Ovary (tissue), 9 donors: ENCODE measurements around the gene GH2. TPM values are rescaled to one million over a fixed set of nuclear protein-coding genes. Genes with fewer than 3 reads are reported as not detected.
A peak's percentile ranks its signal among the peaks of the same experiment; 100 is the strongest.
"Not testable (repeated sequence)": the region's sequence is repeated elsewhere in the genome, so short reads cannot be mapped to it uniquely, and the experiment has no call there.

Experiments
- DNase-seq, 5 donors: peaks; one replicate each; pipeline ENCODE4 v3.0.0-alpha.2; 2019 to 2020
- H3K27ac ChIP-seq, 2 donors: fragments of 200-600 bp; one replicate each; pipeline versions ENCODE4 v1.5.1 to v1.8.0; 2019 to 2022
- H3K27me3 ChIP-seq: fragments of 200-600 bp; one replicate; pipeline ENCODE4 v1.8.0; 2022
- H3K36me3 ChIP-seq: fragments of 200-600 bp; sonication (generic); one replicate; pipeline ENCODE4 v1.5.1; 2019
- H3K4me1 ChIP-seq: one replicate; pipeline ENCODE4 v1.8.1; 2013; ENCODE audit warnings: mild to moderate bottlenecking, moderate library complexity; ENCODE audit not compliant: insufficient read depth
- H3K4me3 ChIP-seq: fragments of 200-600 bp; sonication (generic); one replicate; pipeline ENCODE4 v1.5.1; 2017
- H3K9me3 ChIP-seq, 2 donors: fragments of 200-600 bp in 1 of 2; sonication (generic) in 1 of 2; one replicate each; pipeline versions ENCODE4 v1.5.1 to v1.8.1; 2013 to 2019; ENCODE audit warnings: mild to moderate bottlenecking in 1 of 2, moderate library complexity in 1 of 2
- WGBS, 3 donors: extraction: QIAGEN DNeasy Blood & Tissue Kit in 1 of 3; methylation state at CpG; one replicate each; pipeline versions ENCODE4 v1.1.5 to v1.1.7; 2013 to 2017; 5-methylcytosine and 5-hydroxymethylcytosine counted together
- intact Hi-C, 4 donors: fragments of 100-400 bp; cut with DNase I; formaldehyde crosslinking; loops; one replicate each; pipeline versions ENCODE4 v1.11.0 to v1.15.1; 2022 to 2023
- polyA plus RNA-seq, 2 donors: library from polyadenylated mRNA; stranded (reverse); fragments of 200-250 nt in 1 of 2; fragments of 350-450 nt in 1 of 2; fragmentation: Illumina TruSeq in 1 of 2; extraction: RNeasy Lipid Tissue Mini Kit (QIAGEN cat#74804) in 1 of 2; gene quantifications; one replicate each; pipeline ENCODE4 v1.2.3, GENCODE V29; 2013 to 2014
- total RNA-seq, 7 donors: library from RNA; depleted of rRNA in 2 of 7; stranded (reverse); fragments of >200 nt in 2 of 7; fragmentation: NEBNext Ultra II Directional in 3 of 7; extraction: Animal tissue kit (Norgen Biotek cat#: 25700) in 3 of 7; gene quantifications; one replicate each; pipeline versions ENCODE4 v1.1.0 to v1.2.4, GENCODE V29; 2016 to 2023
- TF ChIP-seq, protein P1 (sequence below), 3 donors: fragments of 450-650 bp in 2 of 3; fragments of 200-600 bp in 1 of 3; IDR thresholded peaks; one replicate each; pipeline versions ENCODE4 v1.5.1 to v1.8.0; 2016 to 2022; ENCODE audit warnings: antibody characterized with exemption in 3 of 3, mild to moderate bottlenecking in 1 of 3
- donor health status: DM: no; HTN: no; CAD: no; lungs with moderate emphysema.
- donor health status: DM: no; HTN: no; CAD: no.
- donor health status: Bipolar disorder and iron deficiency.
- donor health status: DM: yes; HTN: yes; CAD: no.
- donor health status: DM: no; HTN: no; CAD: no.
- donor health status: DM: yes; HTN: yes; CAD: no.

Gene GH2
- total and polyA plus RNA-seq, 9 donors: not detected

DNA sequence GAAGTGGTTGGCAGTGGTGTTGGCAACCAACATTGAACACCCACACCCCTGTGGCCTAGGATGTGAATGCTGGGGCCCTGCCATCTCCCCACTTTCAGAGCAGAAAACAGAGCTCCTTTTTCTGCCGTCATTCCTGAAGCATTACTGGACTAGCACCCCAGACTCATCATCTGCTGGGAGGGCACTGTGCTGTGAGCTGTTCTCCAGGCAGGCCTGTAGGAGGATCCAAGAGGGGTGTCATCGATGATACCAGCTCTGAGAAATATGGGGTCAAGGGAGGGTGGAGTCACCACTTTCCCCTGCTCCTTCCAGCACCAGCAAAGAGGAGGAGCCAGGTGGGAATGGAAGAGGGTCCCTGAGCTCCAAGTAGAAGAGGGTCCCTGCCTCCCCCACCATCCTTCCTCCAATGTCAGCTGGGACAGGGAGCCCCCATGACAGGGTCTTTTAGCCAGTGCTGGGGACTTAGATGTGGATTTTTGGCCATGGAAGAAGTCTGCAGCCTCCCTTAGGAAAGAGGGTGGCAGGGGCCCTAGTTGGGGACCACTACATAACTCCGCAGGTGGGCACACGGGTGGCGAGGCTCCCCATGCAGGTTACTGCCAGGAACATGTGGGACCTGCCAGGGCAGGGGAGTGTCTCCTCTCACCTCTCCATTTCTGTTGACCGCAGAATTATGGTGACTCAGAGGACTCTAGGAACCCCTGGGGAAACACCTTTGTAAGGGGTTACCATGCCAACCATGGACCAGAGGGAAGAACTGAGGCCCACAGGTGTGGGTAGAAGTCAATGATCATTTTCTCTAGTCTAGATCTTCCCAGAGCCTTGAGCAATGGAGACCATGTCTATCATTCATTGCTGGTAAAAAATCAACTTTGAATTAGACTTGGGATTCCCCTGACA, 17.4 kb upstream of the GH2 start:
- H3K4me3 ChIP-seq, H3K9me3 ChIP-seq, DNase-seq, intact Hi-C loops, H3K4me1 ChIP-seq, H3K27me3 ChIP-seq, H3K36me3 ChIP-seq, H3K27ac ChIP-seq: not testable (repeated sequence)
- WGBS, 3 donors: 80 to 84% (median 82%) methylated on average over 6 of the region's 6 CpGs

GRCh38 chr17:63896524-63897354, 15.0 kb upstream of the GH2 start, which contains the start of gene CSH1:
TSS of gene CSH1 (minus strand) at chr17:63896574. CDS start at chr17:63896511, 63 bp downstream.
- H3K27ac ChIP-seq, H3K4me3 ChIP-seq, H3K4me1 ChIP-seq, H3K36me3 ChIP-seq, H3K27me3 ChIP-seq, intact Hi-C loops, H3K9me3 ChIP-seq: not testable (repeated sequence)
- WGBS, 3 donors: 82 to 93% (median 82%) methylated on average over 9 to 13 of the region's 14 CpGs
- DNase-seq: peak in 1 of 5 donors; percentile 7

DNA sequence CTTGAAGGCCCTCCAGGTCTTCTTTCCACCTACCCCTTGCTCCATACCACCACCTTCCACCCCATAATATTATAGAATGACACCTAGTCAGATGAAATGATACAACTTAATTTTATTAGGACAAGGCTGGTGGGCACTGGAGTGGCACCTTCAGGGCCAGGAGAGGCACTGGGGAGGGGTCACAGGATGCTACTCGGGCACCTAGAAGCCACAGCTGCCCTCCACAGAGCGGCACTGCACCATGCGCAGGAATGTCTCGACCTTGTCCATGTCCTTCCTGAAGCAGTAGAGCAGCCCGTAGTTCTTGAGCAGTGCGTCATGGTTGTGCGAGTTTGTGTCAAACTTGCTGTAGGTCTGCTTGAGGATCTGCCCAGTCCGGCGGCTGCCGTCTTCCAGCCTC, 13.1 kb upstream of the GH2 start:
- H3K36me3 ChIP-seq, H3K4me3 ChIP-seq, H3K27ac ChIP-seq, H3K27me3 ChIP-seq, H3K9me3 ChIP-seq, DNase-seq, intact Hi-C loops, H3K4me1 ChIP-seq: not testable (repeated sequence)
- WGBS, 3 donors: 88 to 94% (median 93%) methylated on average over 5 to 10 of the region's 10 CpGs

DNA sequence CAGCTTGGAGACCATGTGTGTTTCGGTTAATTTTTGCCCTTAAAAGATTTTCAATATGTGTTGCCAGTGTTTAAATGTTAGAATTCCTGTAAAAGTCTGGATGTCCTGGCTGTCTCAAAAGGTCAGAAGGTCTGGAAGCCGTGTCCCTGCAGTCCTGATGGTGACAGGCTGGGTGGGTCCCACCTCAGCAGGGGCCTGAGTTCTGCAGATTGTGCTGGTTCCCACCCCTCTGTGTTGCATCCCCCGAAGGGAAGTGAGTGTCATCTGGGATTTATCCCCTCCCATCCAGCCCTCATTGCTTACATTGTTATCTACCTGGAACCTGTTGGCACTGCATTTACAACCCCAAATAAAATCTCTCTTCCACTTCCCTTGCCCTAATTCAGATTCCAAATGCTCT, 12.3 kb upstream of the GH2 start:
- H3K27ac ChIP-seq, intact Hi-C loops, H3K4me1 ChIP-seq, H3K27me3 ChIP-seq, DNase-seq, H3K4me3 ChIP-seq, H3K9me3 ChIP-seq, H3K36me3 ChIP-seq: not testable (repeated sequence)
- 69 to 76% (median 73%) methylated on average over 2 to 3 of the region's 3 CpGs for WGBS, 3 donors

DNA sequence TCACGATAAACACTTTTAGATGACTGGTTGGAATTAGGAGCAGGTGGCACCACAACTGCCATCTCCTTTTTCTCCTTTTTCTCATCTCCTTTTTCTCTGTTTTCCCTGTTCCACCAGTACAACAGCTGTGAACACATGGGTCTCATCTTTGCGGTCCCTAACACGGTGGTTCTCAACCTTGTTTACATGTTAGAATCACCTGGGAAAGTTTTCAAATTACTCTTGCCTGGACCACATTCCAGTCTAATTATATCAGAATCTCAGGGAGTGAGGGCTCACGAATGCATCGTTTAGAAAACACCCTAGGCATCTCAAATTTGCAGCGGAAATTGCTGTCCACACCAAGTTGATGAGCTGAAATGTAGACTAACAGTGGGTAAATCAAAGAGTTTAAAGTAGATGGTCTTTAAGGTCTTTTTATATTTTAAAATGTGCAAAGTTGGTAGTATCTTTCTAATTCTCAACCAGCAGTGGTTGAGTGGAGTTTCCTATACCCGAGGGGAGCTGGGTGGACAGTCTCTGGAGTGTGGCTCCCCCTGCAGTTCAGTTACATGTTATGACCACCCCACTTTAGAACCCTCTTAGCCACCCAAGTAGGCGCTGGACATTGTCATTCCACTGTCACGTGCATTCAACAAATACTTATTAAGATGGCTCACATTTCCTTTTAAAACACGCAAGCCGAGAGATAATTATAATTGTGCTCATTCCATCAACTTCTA, 10.7 kb upstream of the GH2 start:
- WGBS, 3 donors: 25 to 49% (median 41%) methylated on average over 11 of the region's 11 CpGs
- H3K36me3 ChIP-seq, H3K27me3 ChIP-seq, H3K4me3 ChIP-seq, DNase-seq, intact Hi-C loops, H3K4me1 ChIP-seq, H3K9me3 ChIP-seq, H3K27ac ChIP-seq: not testable (repeated sequence)

DNA sequence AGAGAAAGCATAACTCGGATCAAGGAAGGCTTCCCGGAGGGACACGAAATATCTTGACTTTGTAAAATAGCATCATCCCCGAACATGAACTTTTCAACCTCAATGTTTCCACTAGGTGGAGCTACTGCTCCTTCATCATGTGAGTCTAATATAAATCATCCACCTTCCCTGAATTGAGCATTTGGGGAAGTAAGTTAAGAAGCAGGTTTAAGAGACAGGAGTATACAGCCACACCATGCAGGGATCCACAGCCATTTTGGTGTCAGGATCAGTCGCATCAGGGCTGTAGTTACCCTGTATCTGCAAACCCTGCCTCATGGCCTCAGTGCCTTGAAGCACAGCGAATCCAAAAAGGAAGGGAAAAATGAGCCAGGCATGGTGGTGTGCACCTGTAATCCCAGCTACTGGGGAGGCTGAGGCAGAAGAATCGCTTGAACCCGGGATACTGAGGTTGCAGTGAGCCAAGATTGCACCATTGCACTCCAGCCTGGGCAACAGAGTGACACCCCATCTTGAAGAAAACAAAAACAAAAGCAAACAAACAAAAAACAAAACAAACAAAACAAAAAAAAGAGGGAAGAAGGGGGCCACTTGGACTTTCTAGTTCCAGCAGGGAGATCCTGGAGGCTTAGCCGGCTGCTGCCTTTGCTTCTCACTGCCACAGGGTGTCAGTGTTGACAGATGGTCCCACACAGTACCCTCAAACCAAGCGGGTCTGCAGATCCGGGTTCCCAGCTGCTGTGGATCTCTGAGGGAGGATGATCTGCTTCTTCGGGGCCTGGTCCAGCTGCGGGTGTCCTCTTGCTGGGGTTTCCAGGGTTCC, 7.5 kb upstream of the GH2 start:
- 21 to 25% (median 22%) methylated on average over 13 of the region's 13 CpGs for WGBS, 3 donors
- H3K9me3 ChIP-seq, H3K4me1 ChIP-seq, H3K27ac ChIP-seq, H3K27me3 ChIP-seq, intact Hi-C loops, H3K36me3 ChIP-seq, H3K4me3 ChIP-seq: not testable (repeated sequence)
- DNase-seq: peak in 3 of 5 donors; percentile 21 to 46 (median 39)
- TF ChIP-seq, protein P1, sequence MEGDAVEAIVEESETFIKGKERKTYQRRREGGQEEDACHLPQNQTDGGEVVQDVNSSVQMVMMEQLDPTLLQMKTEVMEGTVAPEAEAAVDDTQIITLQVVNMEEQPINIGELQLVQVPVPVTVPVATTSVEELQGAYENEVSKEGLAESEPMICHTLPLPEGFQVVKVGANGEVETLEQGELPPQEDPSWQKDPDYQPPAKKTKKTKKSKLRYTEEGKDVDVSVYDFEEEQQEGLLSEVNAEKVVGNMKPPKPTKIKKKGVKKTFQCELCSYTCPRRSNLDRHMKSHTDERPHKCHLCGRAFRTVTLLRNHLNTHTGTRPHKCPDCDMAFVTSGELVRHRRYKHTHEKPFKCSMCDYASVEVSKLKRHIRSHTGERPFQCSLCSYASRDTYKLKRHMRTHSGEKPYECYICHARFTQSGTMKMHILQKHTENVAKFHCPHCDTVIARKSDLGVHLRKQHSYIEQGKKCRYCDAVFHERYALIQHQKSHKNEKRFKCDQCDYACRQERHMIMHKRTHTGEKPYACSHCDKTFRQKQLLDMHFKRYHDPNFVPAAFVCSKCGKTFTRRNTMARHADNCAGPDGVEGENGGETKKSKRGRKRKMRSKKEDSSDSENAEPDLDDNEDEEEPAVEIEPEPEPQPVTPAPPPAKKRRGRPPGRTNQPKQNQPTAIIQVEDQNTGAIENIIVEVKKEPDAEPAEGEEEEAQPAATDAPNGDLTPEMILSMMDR (IDR thresholded peaks at IDR 0.05): peak in 1 of 3 donors; percentile 15

DNA sequence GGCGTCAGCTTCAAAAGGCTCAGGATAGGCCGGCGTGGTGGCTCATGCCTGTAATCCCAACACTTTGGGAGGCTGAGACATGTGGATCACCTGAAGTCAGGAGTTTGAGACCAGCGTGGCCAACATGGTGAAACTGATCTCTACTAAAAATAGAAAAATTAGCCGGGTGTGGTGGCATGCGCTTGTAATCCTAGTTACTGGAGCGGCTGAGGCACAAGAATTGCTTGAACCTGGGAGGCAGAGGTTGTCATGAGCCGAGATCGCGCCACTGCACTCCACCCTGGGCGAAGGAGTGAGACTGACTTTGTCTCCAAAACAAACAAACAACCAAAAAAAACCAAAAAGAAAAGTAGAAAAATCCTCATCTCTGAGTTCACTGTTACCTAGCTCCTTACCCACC, 3.4 kb upstream of the GH2 start:
- H3K27me3 ChIP-seq, H3K27ac ChIP-seq, H3K4me1 ChIP-seq, H3K36me3 ChIP-seq, DNase-seq, H3K9me3 ChIP-seq, H3K4me3 ChIP-seq: not testable (repeated sequence)
- WGBS, 3 donors: 92 to 95% (median 94%) methylated on average over 11 of the region's 11 CpGs
- intact Hi-C loops: loop anchor here in 1 of 4 donors (2.0 kb wide), 1 partner anchor 16 kb away; no protein-coding TSS in a partner anchor

GRCh38 chr17:63882626-63883126, 932 bp upstream of the GH2 start:
- H3K27ac ChIP-seq, intact Hi-C loops, H3K9me3 ChIP-seq, H3K4me1 ChIP-seq, H3K36me3 ChIP-seq, H3K27me3 ChIP-seq, H3K4me3 ChIP-seq, DNase-seq: not testable (repeated sequence)
- WGBS, 3 donors: 68 to 73% (median 69%) methylated on average over 9 of the region's 9 CpGs

DNA sequence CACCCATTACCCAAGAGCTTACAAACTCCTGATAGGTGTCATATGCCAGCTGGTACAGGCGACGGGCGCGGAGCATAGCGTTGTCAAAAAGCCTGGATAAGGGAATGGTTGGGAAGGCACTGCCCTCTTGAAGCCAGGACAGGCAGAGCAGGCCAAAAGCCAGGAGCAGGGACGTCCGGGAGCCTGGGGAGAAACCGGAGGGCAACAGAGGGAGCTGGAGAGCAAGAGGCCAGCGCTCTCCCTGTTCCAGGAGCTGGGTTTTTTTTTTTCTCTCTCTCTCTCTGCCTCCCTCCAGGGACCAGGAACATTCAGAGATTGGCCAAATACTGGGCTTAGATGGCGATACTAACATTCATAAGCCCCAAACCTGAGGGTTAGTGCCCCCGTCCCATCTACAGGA, 407 bp downstream of the GH2 start:
- H3K27ac ChIP-seq, H3K9me3 ChIP-seq, H3K36me3 ChIP-seq, H3K4me1 ChIP-seq, H3K27me3 ChIP-seq, DNase-seq, intact Hi-C loops, H3K4me3 ChIP-seq: not testable (repeated sequence)
- WGBS, 3 donors: 60 to 76% (median 63%) methylated on average over 11 of the region's 11 CpGs
